ENCODE data around the gene IP6K1.

Gene IP6K1

DNA sequence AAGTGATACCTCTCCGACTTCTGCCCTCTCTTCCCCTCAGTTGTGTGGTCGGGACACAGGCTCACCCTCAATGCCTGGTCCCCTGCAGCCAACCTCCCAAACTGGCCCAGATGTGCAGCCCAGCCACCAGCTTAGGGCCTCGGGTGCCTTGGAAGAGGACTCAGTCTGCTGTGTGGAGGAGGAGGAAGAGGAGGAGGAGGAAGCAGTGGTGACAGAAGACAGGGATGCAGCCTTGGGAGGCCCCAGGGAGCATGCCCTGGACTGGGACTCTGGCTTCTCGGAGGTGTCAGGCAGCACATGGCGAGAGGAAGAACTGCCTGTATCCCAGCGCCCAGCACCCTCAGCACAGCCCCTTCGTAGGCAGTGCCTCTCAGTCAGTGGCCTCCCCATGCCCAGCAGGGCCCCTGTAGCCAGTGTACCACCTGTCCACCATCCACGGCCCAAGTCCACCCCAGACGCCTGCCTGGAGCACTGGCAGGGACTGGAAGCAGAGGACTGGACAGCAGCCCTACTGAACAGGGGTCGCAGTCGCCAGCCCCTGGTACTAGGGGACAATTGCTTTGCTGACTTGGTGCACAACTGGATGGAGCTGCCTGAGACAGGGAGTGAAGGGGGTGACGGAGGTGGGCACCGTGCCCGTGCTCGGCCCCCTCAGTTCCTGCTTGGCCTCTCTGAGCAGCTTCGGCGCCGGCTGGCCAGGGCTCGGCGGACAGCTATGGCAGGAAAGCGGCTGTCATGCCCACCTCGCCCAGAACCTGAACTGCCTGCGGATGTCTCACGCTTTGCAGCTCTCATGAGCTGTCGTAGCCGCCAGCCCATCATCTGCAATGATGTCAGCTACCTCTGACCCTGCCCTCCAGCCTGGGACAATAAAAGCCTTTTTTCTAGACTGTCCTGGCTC, 18.0 kb upstream of the IP6K1 start:
- Histone ChIP-seq H2AFZ (ENCODE audit: low read length) (no peak overlapping the region), H3K4me3 (ENCODE audit: low read depth, low read length, poor library complexity, severe bottlenecking) (peak overlapping the region; percentile 76), H3K27me3 (ENCODE audit: insufficient read depth, low read length) (no peaks in the 10 kb centered on the region), H3K27ac (ENCODE audit: low read depth, low read length, poor library complexity, severe bottlenecking) (no peak overlapping the region), H3K9me2 (ENCODE audit: low read depth, low read length) (no peaks in the 10 kb centered on the region), H3K9me3 (ENCODE audit: low read length) (no peaks in the 10 kb centered on the region), H3F3A (ENCODE audit: insufficient read depth, low read length) (no peaks in the 10 kb centered on the region), H3K9ac (ENCODE audit: low read length) (no peak overlapping the region; the same call in 1 of the 2 replicates), H3K79me2 (ENCODE audit: insufficient read depth, low read length) (no peaks in the 10 kb centered on the region), H3K4me1 (ENCODE audit: insufficient read depth, low read length, severe bottlenecking) (peaks cover 25% of the 10 kb centered on the region), H3K36me3 (ENCODE audit: insufficient read depth, low read length) (no peaks in the 10 kb centered on the region), H4K20me1 (ENCODE audit: insufficient read depth, low read length) (no peaks in the 10 kb centered on the region), H3K4me2 (ENCODE audit: low read length) (peak overlapping the region; percentile 89; the same call in 1 of the 2 replicates)
- TF ChIP-seq EZH2 (IDR thresholded peaks at IDR 0.05; ENCODE audit: borderline replicate concordance, low read length) = no peak
- TF ChIP-seq, protein P1, sequence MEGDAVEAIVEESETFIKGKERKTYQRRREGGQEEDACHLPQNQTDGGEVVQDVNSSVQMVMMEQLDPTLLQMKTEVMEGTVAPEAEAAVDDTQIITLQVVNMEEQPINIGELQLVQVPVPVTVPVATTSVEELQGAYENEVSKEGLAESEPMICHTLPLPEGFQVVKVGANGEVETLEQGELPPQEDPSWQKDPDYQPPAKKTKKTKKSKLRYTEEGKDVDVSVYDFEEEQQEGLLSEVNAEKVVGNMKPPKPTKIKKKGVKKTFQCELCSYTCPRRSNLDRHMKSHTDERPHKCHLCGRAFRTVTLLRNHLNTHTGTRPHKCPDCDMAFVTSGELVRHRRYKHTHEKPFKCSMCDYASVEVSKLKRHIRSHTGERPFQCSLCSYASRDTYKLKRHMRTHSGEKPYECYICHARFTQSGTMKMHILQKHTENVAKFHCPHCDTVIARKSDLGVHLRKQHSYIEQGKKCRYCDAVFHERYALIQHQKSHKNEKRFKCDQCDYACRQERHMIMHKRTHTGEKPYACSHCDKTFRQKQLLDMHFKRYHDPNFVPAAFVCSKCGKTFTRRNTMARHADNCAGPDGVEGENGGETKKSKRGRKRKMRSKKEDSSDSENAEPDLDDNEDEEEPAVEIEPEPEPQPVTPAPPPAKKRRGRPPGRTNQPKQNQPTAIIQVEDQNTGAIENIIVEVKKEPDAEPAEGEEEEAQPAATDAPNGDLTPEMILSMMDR (IDR thresholded peaks at IDR 0.05; ENCODE audit: low read length) = no peak

DNA sequence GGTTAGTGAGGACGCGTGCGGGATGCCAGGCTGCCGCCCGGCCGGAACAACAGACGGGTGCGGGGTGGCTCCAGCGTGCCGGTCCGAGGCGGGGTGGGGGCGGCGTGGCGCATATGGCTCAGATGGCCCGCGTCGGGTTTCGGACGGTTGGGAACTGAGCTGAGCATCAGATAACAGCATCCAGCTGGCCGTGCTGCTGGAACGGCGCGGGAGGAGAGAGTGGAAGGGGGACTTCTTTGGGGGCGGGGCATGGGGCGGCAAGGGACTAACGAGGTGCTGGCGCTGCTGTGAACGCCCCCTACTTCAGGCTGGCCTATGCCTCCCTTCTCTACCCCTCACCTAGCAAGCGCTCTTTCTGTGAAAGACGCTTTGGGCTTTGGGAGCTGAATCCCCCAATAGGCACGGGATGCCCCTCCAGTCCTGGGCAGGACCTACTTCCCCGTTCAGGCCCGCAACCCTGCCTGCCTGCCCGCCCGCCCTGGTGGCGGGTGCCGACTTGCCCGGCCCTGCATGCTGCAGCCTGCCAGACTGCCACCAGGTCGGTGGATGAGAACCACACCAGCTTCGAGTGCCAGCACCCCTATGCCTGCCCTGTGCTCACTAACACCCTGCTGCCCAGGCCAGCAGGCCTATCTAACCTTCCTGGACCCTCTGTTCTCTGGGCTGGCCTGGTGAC, 17.3 kb upstream of the IP6K1 start:
- Histone ChIP-seq H4K20me1 (ENCODE audit: insufficient read depth, low read length) (no peaks in the 10 kb centered on the region), H3K4me2 (ENCODE audit: low read length) (peak overlapping the region; percentile 89), H3F3A (ENCODE audit: insufficient read depth, low read length) (no peaks in the 10 kb centered on the region), H3K36me3 (ENCODE audit: insufficient read depth, low read length) (no peaks in the 10 kb centered on the region), H3K27me3 (ENCODE audit: insufficient read depth, low read length) (no peaks in the 10 kb centered on the region), H3K9me2 (ENCODE audit: low read depth, low read length) (no peaks in the 10 kb centered on the region), H3K9me3 (ENCODE audit: low read length) (no peaks in the 10 kb centered on the region), H3K27ac (ENCODE audit: low read depth, low read length, poor library complexity, severe bottlenecking) (no peak overlapping the region), H3K4me1 (ENCODE audit: insufficient read depth, low read length, severe bottlenecking) (peaks cover 25% of the 10 kb centered on the region), H3K79me2 (ENCODE audit: insufficient read depth, low read length) (no peaks in the 10 kb centered on the region), H3K9ac (ENCODE audit: low read length) (peak overlapping the region; percentile 46; the same call in 1 of the 2 replicates), H3K4me3 (ENCODE audit: low read depth, low read length, poor library complexity, severe bottlenecking) (peak overlapping the region; percentile 76), H2AFZ (ENCODE audit: low read length) (no peak overlapping the region)
- TF ChIP-seq EZH2 (IDR thresholded peaks at IDR 0.05; ENCODE audit: borderline replicate concordance, low read length) = no peak
- TF ChIP-seq, protein P1 (IDR thresholded peaks at IDR 0.05; ENCODE audit: low read length) = peak; percentile 16; the same call in 1 of the 2 replicates

DNA sequence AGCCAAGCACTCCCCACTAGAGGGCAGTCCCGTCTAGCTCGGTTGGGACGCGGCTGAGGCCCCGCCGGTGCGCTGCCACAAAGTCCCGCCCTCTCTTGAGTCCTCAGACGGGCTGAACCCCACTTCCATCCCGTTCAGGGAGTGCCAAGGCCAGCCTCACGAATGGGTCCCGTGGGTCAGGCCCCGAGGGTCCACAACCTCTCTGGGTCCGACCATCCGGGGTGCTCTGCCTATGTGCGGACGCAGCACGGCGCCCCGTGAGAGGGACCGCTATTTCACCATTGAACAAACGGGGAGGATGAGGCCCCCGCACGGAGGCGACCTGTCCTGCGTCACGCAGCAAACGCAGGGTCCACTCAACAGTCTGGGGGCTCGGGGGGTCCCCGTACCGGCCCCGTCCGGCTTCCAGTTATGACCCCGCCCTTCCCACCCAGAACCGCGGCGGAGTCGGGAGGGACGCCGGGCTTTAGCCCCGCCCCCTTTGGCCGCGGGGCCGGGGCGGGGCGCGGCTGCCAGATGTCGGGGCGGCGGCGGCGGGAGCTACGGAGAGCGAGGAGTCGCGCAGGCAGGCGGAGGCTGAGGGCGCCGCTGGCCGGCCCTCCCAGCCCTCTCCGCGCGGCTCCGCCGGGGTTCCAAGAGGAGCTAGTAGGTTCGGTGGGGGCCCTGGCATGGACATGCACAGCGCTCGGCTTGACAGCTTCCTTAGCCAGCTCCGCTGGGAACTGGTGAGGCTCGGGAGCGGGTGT, 16.6 kb upstream of the IP6K1 start, which contains the start of gene INKA1:
Gene INKA1, plus strand, starts transcription at position 543 of the 746 bp plus-strand sequence. Its CDS starts 132 bp downstream, at position 675.
- Histone ChIP-seq H3K27ac (ENCODE audit: low read depth, low read length, poor library complexity, severe bottlenecking) (no peak within 1 kb of the TSS), H3K9me2 (ENCODE audit: low read depth, low read length) (no peaks in the 10 kb centered on the region)

More for the DNA sequence above, 16.6 kb upstream of the IP6K1 start, which contains the start of gene INKA1:
- Histone ChIP-seq H2AFZ (ENCODE audit: low read length) (0 out of 2 replicates have a peak within 1 kb of the TSS, but pooled peaks have one; percentile 48), H3K4me2 (ENCODE audit: low read length) (peak within 1 kb of the TSS; percentile 89), H3F3A (ENCODE audit: insufficient read depth, low read length) (no peaks in the 10 kb centered on the region), H3K4me3 (ENCODE audit: low read depth, low read length, poor library complexity, severe bottlenecking) (peak within 1 kb of the TSS; percentile 76), H4K20me1 (ENCODE audit: insufficient read depth, low read length) (no peaks in the 10 kb centered on the region), H3K9ac (ENCODE audit: low read length) (peak within 1 kb of the TSS; percentile 64), H3K4me1 (ENCODE audit: insufficient read depth, low read length, severe bottlenecking) (peaks cover 25% of the 10 kb centered on the region), H3K36me3 (ENCODE audit: insufficient read depth, low read length) (no peaks in the 10 kb centered on the region), H3K9me3 (ENCODE audit: low read length) (no peaks in the 10 kb centered on the region), H3K79me2 (ENCODE audit: insufficient read depth, low read length) (no peaks in the 10 kb centered on the region), H3K27me3 (ENCODE audit: insufficient read depth, low read length) (no peaks in the 10 kb centered on the region)
- TF ChIP-seq, protein P1 (IDR thresholded peaks at IDR 0.05; ENCODE audit: low read length) = peak; percentile 92
- TF ChIP-seq EZH2 (IDR thresholded peaks at IDR 0.05; ENCODE audit: borderline replicate concordance, low read length) = no peak

All from OCI-LY1 (cell line).